Right kidney (tissue), 1 donor: Measurements from ENCODE around the gene OTUB1.

Source experiments
- DNase-seq: peaks from one replicate; pipeline ENCODE4 v3.0.0-alpha.2; 2016

Gene OTUB1

DNA sequence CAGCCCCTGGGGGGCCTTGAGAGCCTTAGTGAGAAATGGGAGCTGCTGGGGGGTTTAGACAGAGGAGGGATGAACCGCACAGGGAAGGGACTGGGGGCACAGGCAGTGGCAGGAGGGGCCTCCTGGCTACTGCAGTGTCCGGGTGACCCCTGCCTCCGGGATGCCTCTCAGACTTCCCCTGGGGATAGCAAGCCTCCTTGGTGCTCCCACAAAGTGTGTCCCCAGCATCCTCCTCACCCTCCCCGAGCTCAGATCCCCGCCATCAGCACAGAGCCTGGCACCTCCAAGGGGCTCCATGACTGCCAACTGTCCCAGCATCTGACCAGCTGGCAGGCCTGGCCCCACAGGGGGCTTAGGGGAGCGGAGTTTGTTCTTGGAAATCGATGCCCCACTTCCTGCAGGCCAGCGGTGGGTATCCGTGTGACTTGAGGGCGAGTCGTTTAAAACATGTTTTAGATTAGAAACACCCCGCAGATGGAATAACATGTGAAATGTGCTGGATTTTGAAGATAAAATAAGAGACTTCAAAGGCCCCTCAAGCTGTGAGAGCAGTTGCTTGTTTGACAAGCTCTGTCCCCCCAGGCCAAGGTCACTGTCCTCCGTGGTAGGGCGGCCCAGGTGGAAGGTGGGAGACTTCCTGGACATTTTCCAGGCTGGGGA lies 36.0 kb downstream of the OTUB1 start:
- DNase-seq: no peak

- DNase-seq: no peak
Measured at GRCh38 chr11:64023712-64024710, 37.8 kb downstream of the OTUB1 start.

- DNase-seq: no peak
Measured at GRCh38 chr11:64025205-64025604, 39.0 kb downstream of the OTUB1 start.

GRCh38 chr11:64026575-64027205 lies 40.5 kb downstream of the OTUB1 start:
- DNase-seq: no peak

DNA sequence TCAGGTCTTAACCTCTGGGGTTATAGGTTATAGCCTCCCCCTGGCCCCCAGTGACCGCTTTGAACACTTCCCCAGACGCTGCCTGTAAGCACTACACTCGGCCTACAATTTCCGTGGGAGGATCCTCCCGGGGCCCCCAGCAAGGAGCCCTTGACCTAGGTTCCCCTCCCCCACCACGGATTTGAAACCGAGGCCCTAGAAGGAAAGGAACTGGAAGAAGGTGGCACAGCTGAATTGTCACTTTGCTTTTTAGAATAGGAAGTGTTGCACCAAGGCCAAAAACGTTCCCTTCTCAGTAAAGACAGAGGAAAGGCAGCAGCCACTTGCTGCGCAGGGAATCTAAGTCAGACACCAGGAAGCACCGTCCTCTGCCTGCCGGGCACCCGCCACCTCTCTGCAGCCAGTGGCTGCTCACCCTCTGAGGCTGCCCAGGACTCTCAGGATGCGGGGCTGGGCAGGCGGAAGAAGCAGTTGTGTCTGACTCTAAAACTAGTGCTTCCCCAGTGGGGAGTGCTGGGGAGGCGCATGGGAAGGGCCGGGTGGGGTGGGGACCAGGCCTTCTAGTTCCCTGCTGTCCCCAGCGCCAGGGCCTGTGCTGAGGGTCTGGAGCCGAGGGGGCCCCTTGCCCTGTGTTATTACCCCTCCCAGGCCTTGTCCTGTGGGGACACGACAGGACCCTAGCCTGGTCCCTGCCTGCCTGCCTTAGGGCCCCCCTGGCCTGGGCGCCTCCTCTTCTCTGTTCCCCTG lies 41.6 kb downstream of the OTUB1 start:
- DNase-seq: no peak

DNA sequence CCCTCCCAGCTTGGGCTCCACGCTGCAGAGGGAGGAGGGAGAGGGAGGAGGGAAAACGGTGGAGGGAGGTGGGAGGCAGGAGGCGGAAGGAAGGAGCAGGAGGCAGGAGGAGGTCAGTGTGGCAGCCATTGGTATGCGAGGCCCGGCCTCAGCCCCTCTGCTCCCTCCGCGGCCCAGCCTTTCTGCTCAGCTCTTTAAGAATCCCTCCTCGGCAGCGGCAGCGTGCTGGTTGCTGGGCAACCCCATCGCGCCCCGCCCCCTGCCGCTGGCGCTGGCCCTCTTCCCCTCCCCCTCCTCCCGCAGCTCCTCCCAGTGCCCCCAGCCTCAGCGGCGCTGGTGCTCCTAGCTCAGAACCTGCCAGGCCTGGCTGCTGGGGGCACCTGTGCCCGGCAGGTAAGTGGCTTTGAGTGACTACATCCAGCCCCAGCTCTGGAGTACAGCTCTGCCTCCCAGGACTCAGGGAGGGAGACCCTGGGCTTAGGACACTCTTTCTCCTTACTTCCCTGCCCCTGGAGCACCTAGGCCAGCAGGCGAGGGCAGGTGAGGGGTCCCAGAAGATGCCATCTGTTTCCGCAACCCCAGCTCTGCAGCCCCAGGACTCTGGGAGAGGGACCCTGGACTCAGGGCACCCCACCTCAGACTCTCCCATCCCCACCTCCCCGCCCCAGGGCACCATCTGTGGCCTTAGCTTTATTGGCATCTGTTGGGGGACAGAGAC lies 42.3 kb downstream of the OTUB1 start:
- peak; percentile 59 for DNase-seq

DNA sequence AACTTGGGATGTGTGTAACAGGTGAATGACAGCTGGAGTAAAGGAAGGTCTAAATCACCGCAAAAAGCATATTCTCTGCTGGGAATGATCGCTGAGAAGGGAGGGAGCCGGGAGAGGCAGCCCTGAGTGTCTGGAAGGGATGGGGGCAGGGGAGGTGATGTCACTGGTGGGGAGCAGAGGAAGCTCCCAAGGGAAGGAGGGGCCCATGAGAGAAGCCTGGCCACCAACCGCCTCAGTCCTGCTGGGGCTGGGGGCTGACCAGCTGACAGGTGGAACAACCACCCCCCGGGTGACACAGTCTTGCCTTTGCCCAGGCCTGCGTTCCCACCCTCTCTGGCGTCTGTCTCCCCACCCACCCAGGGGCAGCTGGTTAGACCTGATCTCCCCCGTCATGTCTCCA lies 43.5 kb downstream of the OTUB1 start:
- no peak for DNase-seq

DNA sequence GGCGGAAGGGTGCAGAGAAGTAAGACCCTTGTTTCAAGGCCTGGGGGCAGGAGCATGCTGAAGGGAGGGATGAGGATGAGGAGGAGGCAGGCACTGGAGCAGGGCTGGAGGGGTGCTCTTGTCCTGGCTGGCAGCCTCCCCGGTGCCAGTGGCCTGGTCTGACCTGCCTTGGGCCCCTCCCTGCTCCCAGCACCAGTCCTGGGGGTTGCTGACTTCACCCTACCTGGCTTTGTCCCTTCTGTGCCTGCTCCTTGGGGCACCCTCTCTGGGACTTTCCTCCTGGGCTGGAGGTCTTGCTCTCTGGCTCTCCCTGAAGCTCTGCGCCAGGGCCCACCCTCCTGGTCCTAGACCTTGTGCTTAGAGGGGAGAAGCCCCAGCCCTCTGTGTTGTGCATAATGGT lies 44.8 kb downstream of the OTUB1 start:
- DNase-seq: no peak

GRCh38 chr11:64032050-64032449 lies 45.8 kb downstream of the OTUB1 start:
- DNase-seq: no peak

DNA sequence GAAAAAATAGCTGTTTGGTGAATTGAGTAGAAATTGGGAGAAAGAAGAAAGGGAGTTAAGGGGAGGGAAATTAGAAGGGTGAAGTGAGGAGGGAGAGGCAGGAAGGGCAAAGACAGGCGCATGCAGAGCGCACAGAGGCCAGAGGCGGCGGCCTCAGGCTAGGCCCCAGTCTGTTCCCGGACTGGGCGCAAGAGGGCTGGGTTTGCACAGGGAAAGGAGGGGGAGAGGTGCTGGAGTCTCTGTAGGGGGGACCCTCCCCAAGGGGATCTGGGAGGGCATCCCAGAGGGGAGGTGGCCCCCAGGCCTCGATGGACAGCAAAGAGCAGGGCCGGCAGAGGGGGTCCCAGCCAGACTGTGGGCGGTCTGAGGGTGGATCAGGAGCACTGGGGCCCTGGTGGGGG lies 48.2 kb downstream of the OTUB1 start:
- DNase-seq: no peak

DNA sequence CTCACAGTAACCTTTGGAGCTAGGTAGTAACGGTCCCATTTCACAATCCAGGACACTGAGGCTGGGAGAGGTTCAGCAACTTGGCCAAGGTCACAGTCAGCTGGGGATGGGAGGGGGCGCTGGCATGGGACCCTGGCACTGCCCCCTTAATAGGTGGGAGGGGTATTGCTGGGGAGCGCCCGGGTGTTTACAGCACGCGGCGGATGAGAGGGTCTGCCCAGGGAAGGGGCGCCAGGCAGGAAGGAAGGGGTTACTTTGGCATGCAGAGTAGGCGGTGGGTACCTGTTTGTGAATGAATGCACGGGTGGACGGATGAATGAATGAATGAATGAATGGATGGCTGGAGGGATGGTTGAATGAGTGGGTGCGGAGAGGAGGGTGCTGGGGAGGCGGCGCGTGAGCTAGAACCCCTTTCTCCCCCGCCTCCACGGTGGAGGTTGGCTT lies 48.9 kb downstream of the OTUB1 start:
- no peak for DNase-seq

DNA sequence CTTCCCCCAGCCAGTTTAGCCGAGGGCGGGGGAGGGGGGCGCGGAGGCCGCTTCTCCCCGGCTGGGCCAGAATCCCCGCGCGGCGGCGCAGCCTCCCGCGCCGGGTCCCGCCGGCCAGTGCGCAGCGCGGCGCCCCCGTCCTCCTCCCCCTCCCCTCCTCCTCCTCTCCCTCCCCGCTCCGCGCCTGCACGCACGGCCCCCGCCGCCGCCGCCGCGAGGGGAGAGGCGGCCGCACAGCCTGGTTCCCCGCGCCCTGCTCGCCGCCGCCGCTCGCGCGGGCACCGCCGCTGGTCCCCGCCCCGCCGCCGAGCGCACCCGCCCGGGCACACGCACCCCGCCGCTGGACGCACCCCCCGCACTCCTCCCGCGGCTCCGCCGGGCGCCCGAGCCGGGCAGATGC lies 49.3 kb downstream of the OTUB1 start, which contains the start of gene FLRT1:
FLRT1 (plus strand) TSS at position 356 of the 400 bp plus-strand sequence. CDS start 80,337 bp downstream, outside the sequence.
- DNase-seq: no peak

- DNase-seq: peak; percentile 80
Measured at GRCh38 chr11:64036087-64037026, 50.1 kb downstream of the OTUB1 start.

DNA sequence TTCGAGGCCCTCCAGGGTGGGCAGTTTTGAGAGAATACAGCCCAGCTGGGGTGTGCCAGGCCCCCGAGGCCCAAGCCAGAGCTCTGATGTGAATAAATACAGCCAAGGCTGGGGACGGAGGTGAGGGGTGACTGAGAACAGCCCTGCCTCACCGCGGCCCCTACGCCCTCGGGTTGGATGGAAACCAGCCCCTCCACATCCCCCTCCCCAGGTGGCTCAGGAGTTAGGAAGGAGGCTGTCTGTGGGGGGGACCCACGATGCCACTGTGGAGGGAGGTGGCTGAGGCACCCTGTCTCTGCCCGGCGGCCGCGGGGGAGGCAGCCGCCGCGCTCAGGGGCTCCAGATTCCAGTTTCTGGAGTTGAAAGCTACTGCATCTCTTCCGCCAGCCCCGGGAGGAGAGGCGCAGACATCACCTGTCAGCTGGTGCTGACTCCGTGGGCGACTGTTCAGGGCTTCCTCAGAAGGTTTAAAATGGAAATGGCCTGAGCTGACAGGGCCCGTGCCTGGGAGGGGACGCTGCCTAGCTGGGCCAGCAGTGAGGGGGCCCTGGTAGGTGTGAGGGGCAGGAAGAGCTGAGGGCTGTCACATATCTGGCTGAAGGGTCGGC lies 50.9 kb downstream of the OTUB1 start:
- DNase-seq: no peak

- no peak for DNase-seq
Measured at GRCh38 chr11:64038500-64038899, 52.3 kb downstream of the OTUB1 start.

- no peak for DNase-seq
Measured at GRCh38 chr11:64039012-64039665, 52.9 kb downstream of the OTUB1 start.

GRCh38 chr11:64040684-64041322 lies 54.6 kb downstream of the OTUB1 start:
- DNase-seq: no peak

DNA sequence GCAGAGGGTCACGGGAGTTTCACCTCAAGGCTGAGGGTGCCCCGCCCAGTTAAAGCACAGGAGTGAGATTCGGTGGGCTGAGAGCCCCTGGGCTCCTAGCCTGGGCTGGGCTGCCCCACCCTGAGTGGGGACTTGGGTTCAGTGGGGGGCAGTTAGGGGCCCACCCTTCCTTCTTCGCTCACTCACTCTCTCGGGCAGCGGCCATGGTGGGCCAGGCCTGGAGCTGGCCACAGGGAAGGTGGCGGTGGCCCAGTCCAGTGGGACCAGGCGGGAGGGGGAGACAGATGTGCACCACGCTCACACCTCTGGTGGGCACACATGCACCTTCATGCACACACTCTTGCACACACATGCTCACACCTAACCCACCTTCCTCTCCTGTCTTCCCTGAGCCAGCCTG lies 55.6 kb downstream of the OTUB1 start:
- DNase-seq: no peak

DNA sequence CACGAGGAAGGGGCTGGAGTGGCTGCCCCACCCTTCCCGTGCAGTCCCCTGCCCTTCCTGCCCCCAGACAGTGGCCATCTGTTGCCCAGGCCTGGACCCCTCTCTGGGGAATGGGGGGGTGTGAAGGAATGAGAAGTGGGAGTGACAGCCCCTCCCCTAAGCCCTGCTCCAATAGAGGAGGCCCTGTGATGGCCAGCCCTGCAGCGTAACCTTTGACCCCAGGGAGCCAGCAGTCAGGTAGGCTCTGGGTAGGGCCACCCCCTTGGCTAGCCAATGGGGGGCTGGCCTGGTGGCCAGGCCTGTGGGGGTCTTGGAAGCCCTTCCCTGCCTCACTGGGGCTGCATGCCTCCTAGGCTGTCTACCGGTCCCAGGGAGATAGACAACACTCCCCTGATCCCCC lies 56.1 kb downstream of the OTUB1 start:
- DNase-seq: no peak
